ENCODE measurements around the gene GPR142. TPM values are rescaled to one million over a fixed set of nuclear protein-coding genes. Genes with fewer than 3 reads are reported as not detected.

GPR142 gene
- 4.1 and 8.8 TPM in 2 replicates for total RNA-seq (ENCODE audit: low replicate concordance)
- long read RNA-seq, partial matches to known transcripts: 5 of 6 reads
- long read RNA-seq, other reads (novel, unspliced or antisense): 1 of 6 reads

- Mint-ChIP-seq H3K27ac (no peak within 1 kb of the TSS), H3K36me3 (no peaks in the 10 kb centered on the region), H3K4me1 (ENCODE audit: unreplicated experiment) (no peaks in the 10 kb centered on the region), H3K27me3 (peaks cover 8% of the 10 kb centered on the region), H3K4me3 (no peak within 1 kb of the TSS), H3K9me3 (no peaks in the 10 kb centered on the region)
- no peak for TF ChIP-seq CTCF (conservative IDR thresholded peaks at IDR 0.05)
- DNase-seq (ENCODE audit: extremely low spot score, unreplicated experiment): no peak
Measured at GRCh38 chr17:74367206-74367605, at the start of gene GPR142. Gene GPR142 (plus strand): TSS chr17:74367506. CDS start chr17:74369541, 2,035 bp downstream.

GRCh38 chr17:74318391-74318790 is 48.9 kb upstream of the GPR142 start:
- Mint-ChIP-seq H3K4me3 (no peak overlapping the region), H3K4me1 (ENCODE audit: unreplicated experiment) (peaks cover 5% of the 10 kb centered on the region), H3K36me3 (no peaks in the 10 kb centered on the region), H3K27me3 (peaks cover 32% of the 10 kb centered on the region), H3K27ac (no peak overlapping the region), H3K9me3 (no peaks in the 10 kb centered on the region)
- TF ChIP-seq CTCF (conservative IDR thresholded peaks at IDR 0.05): no peak
- DNase-seq (ENCODE audit: extremely low spot score, unreplicated experiment): no peak

GRCh38 chr17:74324521-74324920 is 42.8 kb upstream of the GPR142 start:
- Mint-ChIP-seq H3K36me3 (no peaks in the 10 kb centered on the region), H3K4me1 (ENCODE audit: unreplicated experiment) (peaks cover 6% of the 10 kb centered on the region), H3K9me3 (no peaks in the 10 kb centered on the region), H3K27me3 (peaks cover 63% of the 10 kb centered on the region), H3K27ac (no peak overlapping the region), H3K4me3 (no peak overlapping the region)
- no peak for TF ChIP-seq CTCF (conservative IDR thresholded peaks at IDR 0.05)
- no peak for DNase-seq (ENCODE audit: extremely low spot score, unreplicated experiment)

- H3K36me3 Mint-ChIP-seq: no peaks in the 10 kb centered on the region
- H3K27me3 Mint-ChIP-seq: peaks cover 63% of the 10 kb centered on the region
- no peak overlapping the region for H3K27ac Mint-ChIP-seq
Measured at GRCh38 chr17:74325376-74325742, 41.9 kb upstream of the GPR142 start.

GRCh38 chr17:74325743-74326379 is 41.4 kb upstream of the GPR142 start, which contains the start of gene KIF19:
Gene KIF19 (plus strand): TSS chr17:74326226. CDS start chr17:74326350, 124 bp downstream.
- Mint-ChIP-seq H3K36me3 (no peaks in the 10 kb centered on the region), H3K27me3 (peaks cover 59% of the 10 kb centered on the region), H3K4me1 (ENCODE audit: unreplicated experiment) (peaks cover 10% of the 10 kb centered on the region), H3K27ac (no peak within 1 kb of the TSS), H3K9me3 (no peaks in the 10 kb centered on the region), H3K4me3 (peak within 1 kb of the TSS; percentile 60)
- TF ChIP-seq CTCF (conservative IDR thresholded peaks at IDR 0.05): no peak
- no peak for DNase-seq (ENCODE audit: extremely low spot score, unreplicated experiment)

More at GRCh38 chr17:74325376-74325742, 41.9 kb upstream of the GPR142 start:
- peaks cover 6% of the 10 kb centered on the region for H3K4me1 Mint-ChIP-seq (ENCODE audit: unreplicated experiment)
- DNase-seq (ENCODE audit: extremely low spot score, unreplicated experiment): no peak
- H3K9me3 Mint-ChIP-seq: no peaks in the 10 kb centered on the region
- H3K4me3 Mint-ChIP-seq: peak overlapping the region; percentile 59
- no peak for TF ChIP-seq CTCF (conservative IDR thresholded peaks at IDR 0.05)

Measured in type B pancreatic cell (in vitro differentiated cells).